Measurements from ENCODE around the gene ACOT11.

GRCh38 chr1:54585181-54586066, 37.4 kb downstream of the ACOT11 start:
- TF ChIP-seq CTCF (IDR thresholded peaks at IDR 0.05), result no peak
- TF ChIP-seq POLR2A (IDR thresholded peaks at IDR 0.05), result no peak
